Omental fat pad (tissue), 4 donors: ENCODE data around the gene CMPK1. TPM values are rescaled to one million over a fixed set of nuclear protein-coding genes. Genes with fewer than 3 reads are reported as not detected.
"Not testable (repeated sequence)": the region's sequence is repeated elsewhere in the genome, so short reads cannot be mapped to it uniquely, and the experiment has no call there.

ENCODE experiments used
- ATAC-seq: fragments of 150-250 bp; one replicate; pipeline ENCODE4 v1.9.1; 2016; ENCODE audit warnings: mild to moderate bottlenecking, moderate library complexity; ENCODE audit not compliant: low FRiP score
- DNase-seq: peaks from one replicate; pipeline ENCODE4 v3.0.0-alpha.2; 2019; ENCODE audit warnings: low spot score
- total RNA-seq, 4 donors: library from RNA; depleted of rRNA; stranded (reverse); fragments of >200 nt; gene quantifications; one replicate each; pipeline ENCODE4 v1.1.0, GENCODE V29; 2016
- TF ChIP-seq, protein P1 (sequence below), 3 donors: fragments of 450-650 bp; IDR thresholded peaks; one replicate each; pipeline ENCODE4 v1.5.1; 2016 to 2017; ENCODE audit warnings: antibody characterized with exemption in 3 of 3, mild to moderate bottlenecking in 3 of 3, moderate library complexity in 2 of 3

The CMPK1 gene
- total RNA-seq, 4 donors from 2014 or later, result 96.9 to 120 (median 112) TPM

DNA sequence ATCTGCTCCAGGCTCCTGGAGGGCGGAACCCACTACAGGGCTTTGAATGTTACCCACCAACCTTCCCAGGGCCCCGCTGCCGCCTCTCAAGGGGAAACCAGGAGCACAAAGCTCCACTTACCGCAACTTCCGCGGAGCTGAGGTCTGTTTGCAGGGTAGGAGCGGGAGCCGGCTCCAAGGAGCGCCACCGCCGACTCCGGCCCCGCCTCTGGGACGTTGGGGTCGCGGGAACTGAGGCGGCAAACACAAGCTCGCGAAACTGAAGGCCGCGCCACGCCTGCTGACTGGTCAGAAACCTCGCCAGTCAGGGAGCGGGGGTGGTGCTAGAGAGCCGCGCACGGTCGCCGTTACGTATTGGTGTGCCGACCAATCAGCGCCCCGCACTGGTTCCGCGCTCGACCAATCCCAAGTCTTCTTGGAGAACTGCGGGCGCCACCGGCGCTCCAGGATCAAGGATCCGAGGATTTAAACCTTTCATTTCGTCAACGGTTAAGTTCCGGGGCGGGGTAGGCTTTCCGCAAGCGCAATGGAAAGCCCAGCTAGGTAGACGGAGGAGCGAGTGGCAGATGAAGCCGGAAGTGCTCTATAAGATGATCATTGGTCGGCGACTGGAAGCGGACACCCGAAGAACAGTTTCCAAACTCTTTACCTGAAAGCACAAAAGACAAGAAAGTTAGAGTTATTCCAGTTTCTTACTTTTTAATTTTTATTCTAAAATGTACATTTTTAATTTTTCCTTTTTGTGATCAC lies 19.5 kb upstream of the CMPK1 start, which contains the start of gene STIL:
TSS of gene STIL (minus strand) at position 233 of the 750 bp plus-strand sequence. CDS start 3,828 bp downstream, outside the sequence.
- TF ChIP-seq, protein P1, sequence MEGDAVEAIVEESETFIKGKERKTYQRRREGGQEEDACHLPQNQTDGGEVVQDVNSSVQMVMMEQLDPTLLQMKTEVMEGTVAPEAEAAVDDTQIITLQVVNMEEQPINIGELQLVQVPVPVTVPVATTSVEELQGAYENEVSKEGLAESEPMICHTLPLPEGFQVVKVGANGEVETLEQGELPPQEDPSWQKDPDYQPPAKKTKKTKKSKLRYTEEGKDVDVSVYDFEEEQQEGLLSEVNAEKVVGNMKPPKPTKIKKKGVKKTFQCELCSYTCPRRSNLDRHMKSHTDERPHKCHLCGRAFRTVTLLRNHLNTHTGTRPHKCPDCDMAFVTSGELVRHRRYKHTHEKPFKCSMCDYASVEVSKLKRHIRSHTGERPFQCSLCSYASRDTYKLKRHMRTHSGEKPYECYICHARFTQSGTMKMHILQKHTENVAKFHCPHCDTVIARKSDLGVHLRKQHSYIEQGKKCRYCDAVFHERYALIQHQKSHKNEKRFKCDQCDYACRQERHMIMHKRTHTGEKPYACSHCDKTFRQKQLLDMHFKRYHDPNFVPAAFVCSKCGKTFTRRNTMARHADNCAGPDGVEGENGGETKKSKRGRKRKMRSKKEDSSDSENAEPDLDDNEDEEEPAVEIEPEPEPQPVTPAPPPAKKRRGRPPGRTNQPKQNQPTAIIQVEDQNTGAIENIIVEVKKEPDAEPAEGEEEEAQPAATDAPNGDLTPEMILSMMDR (IDR thresholded peaks at IDR 0.05), result no peak
- DNase-seq (peak; percentile 94), ATAC-seq (peak; percentile 100)

GRCh38 chr1:47317841-47318240 lies 15.7 kb upstream of the CMPK1 start:
- TF ChIP-seq, protein P1 (IDR thresholded peaks at IDR 0.05), result no peak
- DNase-seq, result no peak
- no peak for ATAC-seq

GRCh38 chr1:47319968-47320367 lies 13.6 kb upstream of the CMPK1 start:
- not testable (repeated sequence) for ATAC-seq, DNase-seq

DNA sequence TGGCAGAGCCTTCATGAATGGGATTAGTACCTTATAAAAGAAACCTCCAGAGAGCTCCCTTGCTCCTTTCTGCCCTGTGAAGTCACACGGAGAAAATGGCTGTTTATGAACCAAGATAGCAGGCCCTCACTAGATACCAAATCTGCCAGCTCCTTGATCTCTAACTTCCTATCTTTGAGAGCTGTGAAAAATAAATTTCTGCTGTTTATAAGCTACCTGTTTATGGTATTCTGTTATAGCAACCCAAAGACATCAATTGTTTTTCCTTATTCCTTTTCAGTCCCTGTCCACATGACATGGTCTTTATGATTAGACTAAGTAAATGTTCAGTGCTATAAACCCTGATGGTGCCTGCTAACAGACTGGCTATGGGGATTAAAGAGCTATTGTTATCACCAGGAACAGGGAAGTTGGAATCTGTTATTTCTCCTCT lies 10.0 kb upstream of the CMPK1 start:
- ATAC-seq, result no peak

GRCh38 chr1:47324682-47325081 lies 8.9 kb upstream of the CMPK1 start:
- ATAC-seq (no peak), DNase-seq (no peak)
- TF ChIP-seq, protein P1 (IDR thresholded peaks at IDR 0.05), result no peak

More for the DNA sequence above, 10.0 kb upstream of the CMPK1 start:
- TF ChIP-seq, protein P1 (IDR thresholded peaks at IDR 0.05), result no peak
- no peak for DNase-seq

- ATAC-seq (no peak), DNase-seq (no peak)
- TF ChIP-seq, protein P1 (IDR thresholded peaks at IDR 0.05), result no peak
Measured at GRCh38 chr1:47325528-47325927, 8.1 kb upstream of the CMPK1 start.

GRCh38 chr1:47326271-47326670 lies 7.3 kb upstream of the CMPK1 start:
- ATAC-seq (no peak), DNase-seq (no peak)
- TF ChIP-seq, protein P1 (IDR thresholded peaks at IDR 0.05), result no peak
